Thyroid gland (tissue), 4 donors: ENCODE data around the gene KCNG4.

ENCODE experiments used
- CTCF ChIP-seq, 6 experiments: fragments of 200-600 bp in 3 of 6; fragments of 450-650 bp in 3 of 6; sonication (generic) in 3 of 6; IDR thresholded peaks; one replicate each; pipeline ENCODE4 v1.5.1; 2016 to 2019; ENCODE audit warnings: antibody characterized with exemption in 6 of 6, mild to moderate bottlenecking in 2 of 6, inconsistent platforms in 1 of 6, moderate library complexity in 1 of 6
- POLR2A ChIP-seq, 2 donors: fragments of 450-650 bp; IDR thresholded peaks; one replicate each; pipeline ENCODE4 v1.6.1; 2017; ENCODE audit warnings: antibody characterized with exemption in 2 of 2, mild to moderate bottlenecking in 2 of 2, moderate library complexity in 1 of 2

- TF ChIP-seq CTCF (IDR thresholded peaks at IDR 0.05) (no peak), POLR2A (IDR thresholded peaks at IDR 0.05) (no peak)
Observed at GRCh38 chr16:84182680-84183571, 56.9 kb downstream of the KCNG4 start.
